Measurements from ENCODE around the gene SORCS3. TPM values are rescaled to one million over a fixed set of nuclear protein-coding genes. Genes with fewer than 3 reads are reported as not detected.

SORCS3 gene
- total and polyA plus RNA-seq, 4 donors = 0.14 TPM; not detected in 3

GRCh38 chr10:104881740-104882139 lies 240.7 kb downstream of the SORCS3 start:
- no peak overlapping the region for H3K4me3 ChIP-seq
- 62 to 85% methylated on average over 1 of the region's 1 CpG for WGBS, 2 donors
- H3K27me3 ChIP-seq (ENCODE audit: control insufficient read depth in 3 of 3, insufficient read depth in 3 of 3, low read length in 2 of 3) = no peaks in the 10 kb centered on the region

DNA sequence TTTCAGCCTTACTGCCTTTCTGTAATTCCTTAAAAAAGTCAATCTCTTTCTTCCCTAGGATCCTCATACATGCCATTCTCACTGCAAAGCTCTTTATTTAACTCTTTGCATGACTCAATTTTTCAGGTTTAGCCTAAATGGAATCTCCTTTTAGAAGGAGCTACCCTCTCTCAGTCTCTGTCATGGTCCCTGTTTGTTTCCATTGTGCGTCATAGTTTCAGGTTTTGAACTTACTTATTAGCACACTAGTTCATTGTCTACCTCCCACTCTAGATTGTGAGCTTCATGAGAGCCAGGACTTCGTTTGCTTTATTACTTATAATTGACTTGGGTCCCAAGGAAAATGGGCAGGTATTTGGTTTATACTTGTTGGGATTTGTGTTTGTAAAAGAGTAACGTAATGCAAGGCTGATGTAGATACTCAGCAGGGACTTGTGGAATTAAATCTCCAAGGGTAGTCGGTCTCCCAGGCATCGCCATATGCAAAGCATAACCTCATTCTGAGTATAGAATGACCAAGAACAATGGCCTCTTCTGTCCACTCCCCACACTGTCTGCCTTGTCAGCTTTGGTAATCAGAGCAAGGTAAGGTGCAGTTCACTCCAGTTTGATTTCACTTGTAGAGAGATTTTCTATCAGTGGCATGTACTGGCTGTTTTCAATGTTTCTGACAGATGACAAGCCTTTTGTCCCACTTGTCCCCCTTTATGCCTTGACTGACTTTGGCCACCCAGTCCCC lies 252.0 kb downstream of the SORCS3 start:
- Histone ChIP-seq H3K9me3 (ENCODE audit: control insufficient read depth in 4 of 4, insufficient read depth in 3 of 4, low read length in 3 of 4) (peaks cover 0 to 9% (median 2%) of the 10 kb centered on the region in 4 donors), H3K4me1 (ENCODE audit: control insufficient read depth in 5 of 5, insufficient read depth in 5 of 5, low read length in 5 of 5) (peaks cover 0 to 5% (median 0%) of the 10 kb centered on the region in 5 donors), H3K4me3 (no peak overlapping the region), H3K27ac (ENCODE audit: low read depth in 1 of 2, low read length in 1 of 2) (no peak overlapping the region), H3K36me3 (ENCODE audit: control insufficient read depth in 4 of 4, insufficient read depth in 4 of 4, low read length in 4 of 4) (no peaks in the 10 kb centered on the region), H3K9ac (ENCODE audit: insufficient read depth in 1 of 2, low read length in 2 of 2) (no peak overlapping the region), H3K27me3 (ENCODE audit: control insufficient read depth in 3 of 3, insufficient read depth in 3 of 3, low read length in 2 of 3) (no peaks in the 10 kb centered on the region)
- TF ChIP-seq CTCF (IDR thresholded peaks at IDR 0.05; ENCODE audit: control extremely low read depth, extremely low read depth) = no peak
- ATAC-seq (ENCODE audit: insufficient read depth, low FRiP score) (no peak), DNase-seq (no peak)
- 79 to 83% methylated on average over 5 of the region's 5 CpGs for WGBS, 2 donors

More at GRCh38 chr10:104881740-104882139, 240.7 kb downstream of the SORCS3 start:
- no peaks in the 10 kb centered on the region for H3K36me3 ChIP-seq (ENCODE audit: control insufficient read depth in 4 of 4, insufficient read depth in 4 of 4, low read length in 4 of 4)
- no peaks in the 10 kb centered on the region for H3K4me1 ChIP-seq (ENCODE audit: control insufficient read depth in 5 of 5, insufficient read depth in 5 of 5, low read length in 5 of 5)
- TF ChIP-seq CTCF (IDR thresholded peaks at IDR 0.05; ENCODE audit: control extremely low read depth, extremely low read depth) = no peak
- DNase-seq = no peak
- no peak for ATAC-seq (ENCODE audit: insufficient read depth, low FRiP score)
- H3K9ac ChIP-seq (ENCODE audit: insufficient read depth in 1 of 2, low read length in 2 of 2) = no peak overlapping the region
- H3K9me3 ChIP-seq (ENCODE audit: control insufficient read depth in 4 of 4, insufficient read depth in 3 of 4, low read length in 3 of 4) = peaks cover 0 to 2% (median 0%) of the 10 kb centered on the region in 4 donors
- H3K27ac ChIP-seq (ENCODE audit: low read depth in 1 of 2, low read length in 1 of 2) = no peak overlapping the region

- Histone ChIP-seq H3K36me3 (ENCODE audit: control insufficient read depth in 4 of 4, insufficient read depth in 4 of 4, low read length in 4 of 4) (no peaks in the 10 kb centered on the region), H3K4me1 (ENCODE audit: control insufficient read depth in 5 of 5, insufficient read depth in 5 of 5, low read length in 5 of 5) (peaks cover 0 to 5% (median 0%) of the 10 kb centered on the region in 5 donors), H3K9me3 (ENCODE audit: control insufficient read depth in 4 of 4, insufficient read depth in 3 of 4, low read length in 3 of 4) (peaks cover 0 to 9% (median under 1%) of the 10 kb centered on the region in 4 donors), H3K27me3 (ENCODE audit: control insufficient read depth in 3 of 3, insufficient read depth in 3 of 3, low read length in 2 of 3) (no peaks in the 10 kb centered on the region), H3K27ac (ENCODE audit: low read depth in 1 of 2, low read length in 1 of 2) (no peak overlapping the region), H3K4me3 (no peak overlapping the region), H3K9ac (ENCODE audit: insufficient read depth in 1 of 2, low read length in 2 of 2) (no peak overlapping the region)
- TF ChIP-seq CTCF (IDR thresholded peaks at IDR 0.05; ENCODE audit: control extremely low read depth, extremely low read depth) = no peak
- ATAC-seq (ENCODE audit: insufficient read depth, low FRiP score) = no peak
- WGBS, 2 donors = 54 to 55% methylated on average over 6 of the region's 6 CpGs
- DNase-seq = no peak
These were observed 252.6 kb downstream of the SORCS3 start for GRCh38 chr10:104893701-104894100.

All from lung (tissue), 12 donors.